Mammary epithelial cell (primary cell): ENCODE data around the gene ERN1.

ENCODE experiments used
- EZH2 ChIP-seq: IDR thresholded peaks from 2 replicates; pipeline ENCODE4 v1.6.1; 2012; ENCODE audit warnings: low read length, inconsistent platforms, borderline replicate concordance
- TF ChIP-seq, protein P1 (sequence below), 2 donors: IDR thresholded peaks in 1 of 2; conservative IDR thresholded peaks in 1 of 2; 2 replicates each; pipeline ENCODE4 v1.5.1; 2011 to 2012; ENCODE audit warnings: inconsistent platforms in 2 of 2, low read length in 2 of 2, mild to moderate bottlenecking in 2 of 2, control low read depth in 1 of 2, low read depth in 1 of 2; ENCODE audit not compliant: insufficient read depth in 1 of 2; ENCODE audit errors: extremely low read depth in 1 of 2

DNA sequence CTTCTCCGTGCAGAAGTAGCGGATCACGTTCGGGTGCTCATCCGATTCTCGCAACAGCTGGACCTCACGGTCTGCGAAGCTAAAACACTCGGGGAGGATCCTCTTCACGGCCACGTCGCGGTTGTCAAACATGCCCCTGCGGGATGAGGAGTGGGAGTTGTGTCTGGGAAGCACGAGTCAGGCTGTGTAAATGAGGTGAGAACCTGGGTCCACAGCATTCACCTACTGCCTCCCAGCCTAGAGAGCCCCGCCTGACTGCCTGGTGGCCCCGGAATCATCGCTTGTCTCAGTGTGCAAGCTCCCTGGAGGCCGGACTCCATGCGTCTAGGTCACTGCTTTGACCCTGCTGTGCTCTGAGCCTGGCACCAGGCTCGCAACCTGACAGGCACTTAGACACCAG is 75.6 kb downstream of the ERN1 start:
- TF ChIP-seq, protein P1, sequence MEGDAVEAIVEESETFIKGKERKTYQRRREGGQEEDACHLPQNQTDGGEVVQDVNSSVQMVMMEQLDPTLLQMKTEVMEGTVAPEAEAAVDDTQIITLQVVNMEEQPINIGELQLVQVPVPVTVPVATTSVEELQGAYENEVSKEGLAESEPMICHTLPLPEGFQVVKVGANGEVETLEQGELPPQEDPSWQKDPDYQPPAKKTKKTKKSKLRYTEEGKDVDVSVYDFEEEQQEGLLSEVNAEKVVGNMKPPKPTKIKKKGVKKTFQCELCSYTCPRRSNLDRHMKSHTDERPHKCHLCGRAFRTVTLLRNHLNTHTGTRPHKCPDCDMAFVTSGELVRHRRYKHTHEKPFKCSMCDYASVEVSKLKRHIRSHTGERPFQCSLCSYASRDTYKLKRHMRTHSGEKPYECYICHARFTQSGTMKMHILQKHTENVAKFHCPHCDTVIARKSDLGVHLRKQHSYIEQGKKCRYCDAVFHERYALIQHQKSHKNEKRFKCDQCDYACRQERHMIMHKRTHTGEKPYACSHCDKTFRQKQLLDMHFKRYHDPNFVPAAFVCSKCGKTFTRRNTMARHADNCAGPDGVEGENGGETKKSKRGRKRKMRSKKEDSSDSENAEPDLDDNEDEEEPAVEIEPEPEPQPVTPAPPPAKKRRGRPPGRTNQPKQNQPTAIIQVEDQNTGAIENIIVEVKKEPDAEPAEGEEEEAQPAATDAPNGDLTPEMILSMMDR (conservative IDR thresholded peaks at IDR 0.05 in 1 of 2, IDR thresholded peaks at IDR 0.05 in 1 of 2; ENCODE audit: extremely low read depth in 1 of 2, insufficient read depth in 1 of 2, low read depth in 1 of 2, low read length in 2 of 2) = no peak
- TF ChIP-seq EZH2 = no peak
